Keratinocyte (primary cell): ENCODE measurements around the gene TPGS1. TPM values are rescaled to one million over a fixed set of nuclear protein-coding genes. Genes with fewer than 3 reads are reported as not detected.

ENCODE experiments used
- DNase-seq: peaks from one replicate; pipeline ENCODE4 v3.0.0-alpha.2; 2011; ENCODE audit warnings: low read depth, missing footprints, low spot score
- FAIRE-seq: peaks from 2 replicates; lab custom pipeline; 2011; peaks lifted over from hg19 to GRCh38; lab: Jason Lieb, UNC
- H2AFZ ChIP-seq: 2 replicates; pipeline ENCODE4 v1.6.0; 2012; ENCODE audit warnings: low read length, control low read depth, inconsistent platforms; ENCODE audit not compliant: control insufficient read depth
- H3K27ac ChIP-seq: 2 replicates; pipeline ENCODE4 v1.5.1; 2011; ENCODE audit warnings: low read length; ENCODE audit not compliant: control insufficient read depth, insufficient read depth
- H3K27me3 ChIP-seq: 3 replicates; pipeline ENCODE4 v1.6.0; 2011; ENCODE audit warnings: low read length; ENCODE audit not compliant: control insufficient read depth, insufficient read depth; ENCODE audit errors: extremely low read depth
- H3K36me3 ChIP-seq, 2 experiments: 2 replicates in 1 of 2; 3 replicates in 1 of 2; pipeline ENCODE4 v1.5.1; 2011; ENCODE audit warnings: low read length in 2 of 2, mild to moderate bottlenecking in 1 of 2; ENCODE audit not compliant: control insufficient read depth in 2 of 2, insufficient read depth in 2 of 2; ENCODE audit errors: extremely low read depth in 1 of 2
- H3K4me1 ChIP-seq: 3 replicates; pipeline ENCODE4 v1.5.1; 2011; ENCODE audit warnings: low read length; ENCODE audit not compliant: control insufficient read depth, insufficient read depth; ENCODE audit errors: extremely low read depth
- H3K4me2 ChIP-seq: 3 replicates; pipeline ENCODE4 v1.6.0; 2011; ENCODE audit warnings: low read depth, low read length; ENCODE audit not compliant: control insufficient read depth, insufficient read depth; ENCODE audit errors: extremely low read depth
- H3K4me3 ChIP-seq, 3 experiments: fragments of 200-600 bp in 1 of 3; sonication (generic) in 1 of 3; 2 replicates in 2 of 3; 3 replicates in 1 of 3; pipeline ENCODE4 v1.5.1; 2011 to 2016; ENCODE audit warnings: low read length in 3 of 3, mild to moderate bottlenecking in 3 of 3, control low read depth in 2 of 3, inconsistent platforms in 1 of 3, low read depth in 1 of 3, mixed read lengths in 1 of 3, mixed run types in 1 of 3, moderate library complexity in 1 of 3; ENCODE audit not compliant: control insufficient read depth in 2 of 3, insufficient read depth in 2 of 3; ENCODE audit errors: extremely low read depth in 1 of 3
- H3K79me2 ChIP-seq: 2 replicates; pipeline ENCODE4 v1.6.0; 2012; ENCODE audit warnings: low read length; ENCODE audit not compliant: control insufficient read depth, insufficient read depth
- H3K9ac ChIP-seq: 3 replicates; pipeline ENCODE4 v1.6.0; 2011; ENCODE audit warnings: low read length; ENCODE audit not compliant: control insufficient read depth, insufficient read depth; ENCODE audit errors: extremely low read depth
- H3K9me1 ChIP-seq: 3 replicates; pipeline ENCODE4 v1.6.0; 2011; ENCODE audit warnings: low read length; ENCODE audit not compliant: control insufficient read depth, insufficient read depth; ENCODE audit errors: extremely low read depth
- H3K9me3 ChIP-seq: 2 replicates; pipeline ENCODE4 v1.5.1; 2012; ENCODE audit warnings: low read depth, low read length; ENCODE audit not compliant: control insufficient read depth
- H4K20me1 ChIP-seq: 3 replicates; pipeline ENCODE4 v1.6.0; 2011; ENCODE audit warnings: low read length; ENCODE audit not compliant: control insufficient read depth, insufficient read depth; ENCODE audit errors: extremely low read depth
- EZH2 ChIP-seq: IDR thresholded peaks from one replicate; pipeline ENCODE4 v1.6.1; 2012; ENCODE audit warnings: inconsistent platforms, mild to moderate bottlenecking, low read length, moderate library complexity
- dilution Hi-C: fragments of 300-500 bp; cut with MboI; formaldehyde crosslinking; loops from one replicate; pipeline ENCODE4 v1.7.0; 2020; ENCODE audit warnings: low sequenced_read_pairs; ENCODE audit not compliant: extremely low pct_ligation_motif_present
- polyA minus RNA-seq, 3 experiments: library from RNA; depleted of rRNA, polyadenylated mRNA; stranded (reverse); fragments of >200 nt; gene quantifications; 1 replicate in 1 of 3; 2 replicates in 1 of 3; 3 replicates in 1 of 3; pipeline ENCODE4 v1.2.3, GENCODE V29; 2011
- polyA plus RNA-seq, 5 experiments: library from polyadenylated mRNA; depleted of rRNA in 3 of 5; stranded (reverse) in 3 of 5; stranded (forward) in 1 of 5; unstranded in 1 of 5; fragments of >200 nt; gene quantifications; 1 replicate in 1 of 5; 2 replicates in 3 of 5; 3 replicates in 1 of 5; pipeline versions ENCODE4 v1.2.1 to v1.2.3, GENCODE V29; 2011 to 2012; ENCODE audit warnings: missing spikeins in 2 of 5, low read depth in 1 of 5, low replicate concordance in 1 of 5
- TF ChIP-seq, protein P1 (sequence below), 3 experiments: IDR thresholded peaks in 1 of 3; conservative IDR thresholded peaks in 1 of 3; optimal IDR thresholded peaks in 1 of 3; 2 replicates in 2 of 3; 3 replicates in 1 of 3; pipeline versions ENCODE3 to v1.5.1; 2011; ENCODE audit warnings: low read length in 3 of 3, mild to moderate bottlenecking in 3 of 3, moderate library complexity in 2 of 3, control low read depth in 1 of 3, inconsistent platforms in 1 of 3; ENCODE audit not compliant: insufficient read depth in 2 of 3; ENCODE audit errors: extremely low read depth in 1 of 3

The TPGS1 gene
- polyA plus RNA-seq: 1.4 to 3.3 TPM (median 1.9 TPM) in 3 replicates
- 0.24 TPM for polyA plus RNA-seq (2011; ENCODE audit: low read depth)
- 0.62 and 4.3 TPM in 2 replicates for polyA plus RNA-seq (2011; cell fraction: cytosol; rRNA removed)
- polyA plus RNA-seq (2011; cell fraction: nucleus; rRNA removed): 1.6 and 3.5 TPM in 2 replicates
- 1.8 and 5.8 TPM in 2 replicates for polyA plus RNA-seq (2012; ENCODE audit: low replicate concordance)
- 0.35 to 0.79 TPM (median 0.40 TPM) in 3 replicates for polyA minus RNA-seq
- polyA minus RNA-seq (2011; cell fraction: cytosol; rRNA and poly(A)+ RNA removed): 12.9 TPM
- polyA minus RNA-seq (2011; cell fraction: nucleus; rRNA and poly(A)+ RNA removed): 2.7 and 3.7 TPM in 2 replicates

DNA sequence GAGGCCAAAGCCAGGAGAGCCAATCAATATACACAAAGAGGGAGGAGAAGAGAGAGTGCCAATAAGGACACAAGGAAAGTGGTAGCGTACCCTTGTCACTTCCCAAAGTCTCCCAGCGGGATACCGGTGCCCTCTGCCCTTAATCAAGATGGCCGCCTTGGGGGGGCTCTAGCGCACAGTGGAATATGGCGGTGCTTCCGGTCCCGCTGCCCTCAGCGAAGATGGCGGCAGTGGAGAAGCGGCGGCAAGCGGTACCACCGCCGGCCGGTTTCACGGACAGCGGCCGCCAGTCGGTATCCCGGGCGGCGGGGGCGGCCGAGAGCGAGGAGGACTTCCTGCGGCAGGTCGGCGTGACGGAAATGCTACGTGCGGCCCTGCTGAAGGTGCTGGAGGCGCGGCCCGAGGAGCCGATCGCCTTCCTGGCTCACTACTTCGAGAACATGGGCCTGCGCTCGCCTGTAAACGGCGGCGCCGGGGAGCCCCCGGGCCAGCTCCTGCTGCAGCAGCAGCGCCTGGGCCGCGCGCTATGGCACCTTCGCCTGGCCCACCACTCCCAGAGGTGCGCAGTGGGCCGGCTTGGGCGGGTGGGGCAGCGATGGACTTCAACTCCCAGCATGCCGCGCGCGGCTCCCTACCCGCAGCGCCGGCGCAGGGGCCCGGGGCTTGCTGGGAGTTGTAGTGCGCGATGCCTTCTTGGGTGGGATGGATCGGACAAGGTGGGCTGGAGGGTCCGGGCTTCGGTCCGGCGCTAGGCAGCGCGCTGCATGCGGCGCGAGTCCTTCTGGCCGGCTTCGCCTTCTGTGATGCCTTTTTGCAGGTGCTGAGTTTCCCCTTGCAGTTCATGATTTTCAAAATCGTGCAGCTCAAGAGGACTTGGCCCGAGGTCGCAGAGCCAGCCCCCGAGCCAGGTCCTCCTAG, at the start of gene TPGS1:
TPGS1 (plus strand) TSS at position 212 of the 918 bp plus-strand sequence; CDS start at position 222, 10 bp downstream.
- Histone ChIP-seq H3K4me1 (peaks cover 32% of the 10 kb centered on the region), H3K27ac (peak within 1 kb of the TSS; percentile 88), H3K4me3 (peak within 1 kb of the TSS; percentile 57 to 88 (median 74)), H3K36me3 (peaks cover 0 to 3% of the 10 kb centered on the region in 2 experiments), H3K9me1 (peaks cover 4% of the 10 kb centered on the region), H4K20me1 (no peaks in the 10 kb centered on the region), H2AFZ (peak within 1 kb of the TSS; percentile 96), H3K79me2 (peaks cover 16% of the 10 kb centered on the region), H3K27me3 (no peaks in the 10 kb centered on the region), H3K4me2 (peak within 1 kb of the TSS; percentile 84), H3K9ac (peak within 1 kb of the TSS; percentile 85), H3K9me3 (no peaks in the 10 kb centered on the region)
- TF ChIP-seq EZH2: no peak
- TF ChIP-seq, protein P1, sequence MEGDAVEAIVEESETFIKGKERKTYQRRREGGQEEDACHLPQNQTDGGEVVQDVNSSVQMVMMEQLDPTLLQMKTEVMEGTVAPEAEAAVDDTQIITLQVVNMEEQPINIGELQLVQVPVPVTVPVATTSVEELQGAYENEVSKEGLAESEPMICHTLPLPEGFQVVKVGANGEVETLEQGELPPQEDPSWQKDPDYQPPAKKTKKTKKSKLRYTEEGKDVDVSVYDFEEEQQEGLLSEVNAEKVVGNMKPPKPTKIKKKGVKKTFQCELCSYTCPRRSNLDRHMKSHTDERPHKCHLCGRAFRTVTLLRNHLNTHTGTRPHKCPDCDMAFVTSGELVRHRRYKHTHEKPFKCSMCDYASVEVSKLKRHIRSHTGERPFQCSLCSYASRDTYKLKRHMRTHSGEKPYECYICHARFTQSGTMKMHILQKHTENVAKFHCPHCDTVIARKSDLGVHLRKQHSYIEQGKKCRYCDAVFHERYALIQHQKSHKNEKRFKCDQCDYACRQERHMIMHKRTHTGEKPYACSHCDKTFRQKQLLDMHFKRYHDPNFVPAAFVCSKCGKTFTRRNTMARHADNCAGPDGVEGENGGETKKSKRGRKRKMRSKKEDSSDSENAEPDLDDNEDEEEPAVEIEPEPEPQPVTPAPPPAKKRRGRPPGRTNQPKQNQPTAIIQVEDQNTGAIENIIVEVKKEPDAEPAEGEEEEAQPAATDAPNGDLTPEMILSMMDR (optimal IDR thresholded peaks at IDR 0.05 in 1 of 3, IDR thresholded peaks at IDR 0.05 in 1 of 3, conservative IDR thresholded peaks at IDR 0.05 in 1 of 3; ENCODE audit: extremely low read depth in 1 of 3, insufficient read depth in 2 of 3, low read length in 3 of 3): no peak
- dilution Hi-C loops: no loop called here
- DNase-seq: no peak
- FAIRE-seq: no peak

- Histone ChIP-seq H3K4me3 (no peak overlapping the region), H3K27me3 (peaks cover 11% of the 10 kb centered on the region), H3K79me2 (no peaks in the 10 kb centered on the region), H3K36me3 (no peaks in the 10 kb centered on the region), H3K9ac (no peak overlapping the region), H4K20me1 (no peaks in the 10 kb centered on the region), H3K4me2 (no peak overlapping the region), H3K27ac (no peak overlapping the region), H3K4me1 (no peaks in the 10 kb centered on the region), H3K9me1 (no peaks in the 10 kb centered on the region), H2AFZ (no peak overlapping the region), H3K9me3 (peaks cover 2% of the 10 kb centered on the region)
- FAIRE-seq: no peak
- DNase-seq: no peak
- dilution Hi-C loops: no loop called here
- TF ChIP-seq, protein P1 (optimal IDR thresholded peaks at IDR 0.05 in 1 of 3, IDR thresholded peaks at IDR 0.05 in 1 of 3, conservative IDR thresholded peaks at IDR 0.05 in 1 of 3; ENCODE audit: extremely low read depth in 1 of 3, insufficient read depth in 2 of 3, low read length in 3 of 3): no peak
- no peak for TF ChIP-seq EZH2
Measured at GRCh38 chr19:457636-458035, 49.7 kb upstream of the TPGS1 start.
